Endothelial cell of umbilical vein (primary cell): ENCODE results near the gene METTL6. TPM values are rescaled to one million over a fixed set of nuclear protein-coding genes. Genes with fewer than 3 reads are reported as not detected.

Experiments used
- BruUV-seq: library from RNA; stranded (reverse); fragments of 400-500 nt; replicated peaks from 2 replicates; lab custom pipeline; 2021; lab: Mats Ljungman, UMichigan
- CTCF ChIA-PET: fragments of 300-600, 350-600 bp; sonication (Branson Sonifier 250); formaldehyde crosslinking; loops from one replicate; lab custom pipeline; 2021; ENCODE audit warnings: antibody characterized with exemption, inconsistent platforms; lab: Charles Lee
- POLR2A ChIA-PET: fragments of 300-600, 350-600 bp; sonication (Branson Sonifier 250); formaldehyde crosslinking; loops from one replicate; lab custom pipeline; 2021; ENCODE audit warnings: antibody characterized with exemption, inconsistent platforms; lab: Charles Lee
- DNase-seq: peaks from one replicate; pipeline ENCODE4 v3.0.0-alpha.2; 2011; ENCODE audit warnings: low read depth, low spot score
- FAIRE-seq: peaks from 2 replicates; lab custom pipeline; 2011; peaks lifted over from hg19 to GRCh38; lab: Jason Lieb, UNC
- H2AFZ ChIP-seq: 2 replicates; pipeline ENCODE4 v1.6.0; 2012; ENCODE audit warnings: low read depth, low read length, control low read depth, inconsistent platforms
- H3K27ac ChIP-seq: 2 replicates; pipeline ENCODE4 v1.5.1; 2011; ENCODE audit warnings: low read depth, mild to moderate bottlenecking, control low read depth, low read length, moderate library complexity; ENCODE audit not compliant: insufficient read depth
- H3K27me3 ChIP-seq, 2 experiments: 2 replicates each; pipeline versions ENCODE4 v1.6.0 to v1.6.1; 2011; ENCODE audit warnings: low read length in 2 of 2, mixed read lengths in 1 of 2; ENCODE audit not compliant: control insufficient read depth in 2 of 2, insufficient read depth in 2 of 2
- H3K36me3 ChIP-seq, 2 experiments: 2 replicates in 1 of 2; 3 replicates in 1 of 2; pipeline ENCODE4 v1.5.1; 2011; ENCODE audit warnings: low read length in 2 of 2, mild to moderate bottlenecking in 1 of 2, moderate library complexity in 1 of 2; ENCODE audit not compliant: control insufficient read depth in 2 of 2, insufficient read depth in 2 of 2; ENCODE audit errors: extremely low read depth in 1 of 2
- H3K4me1 ChIP-seq: 3 replicates; pipeline ENCODE4 v1.5.1; 2011; ENCODE audit warnings: mild to moderate bottlenecking, low read length; ENCODE audit not compliant: control insufficient read depth, insufficient read depth; ENCODE audit errors: extremely low read depth
- H3K4me2 ChIP-seq: 2 replicates; pipeline ENCODE4 v1.6.1; 2011; ENCODE audit warnings: low read length, control low read depth, mixed read lengths; ENCODE audit not compliant: insufficient read depth
- H3K4me3 ChIP-seq, 3 experiments: fragments of 200-600 bp in 1 of 3; sonication (generic), shearing (Covaris generic) in 1 of 3; replicated peaks in 1 of 3; 2 replicates each; pipeline ENCODE4 v1.5.1; 2011 to 2016; ENCODE audit warnings: control low read depth in 3 of 3, low read length in 3 of 3, mild to moderate bottlenecking in 2 of 3, inconsistent platforms in 1 of 3, low read depth in 1 of 3, moderate library complexity in 1 of 3; ENCODE audit not compliant: insufficient read depth in 1 of 3
- H3K79me2 ChIP-seq: 2 replicates; pipeline ENCODE4 v1.6.0; 2012; ENCODE audit warnings: low read length, inconsistent platforms; ENCODE audit not compliant: control insufficient read depth, insufficient read depth
- H3K9ac ChIP-seq: replicated peaks from 2 replicates; pipeline ENCODE3; 2011; ENCODE audit warnings: low read length, control low read depth; ENCODE audit not compliant: insufficient read depth; ENCODE audit errors: extremely low read depth
- H3K9me1 ChIP-seq: replicated peaks from 3 replicates; pipeline ENCODE4 v1.6.0; 2011; ENCODE audit warnings: mild to moderate bottlenecking, low read length; ENCODE audit not compliant: control insufficient read depth, insufficient read depth; ENCODE audit errors: extremely low read depth
- H3K9me3 ChIP-seq: replicated peaks from 2 replicates; pipeline ENCODE4 v1.5.1; 2012; ENCODE audit warnings: low read length, inconsistent platforms; ENCODE audit not compliant: control insufficient read depth, insufficient read depth
- H4K20me1 ChIP-seq: replicated peaks from 2 replicates; pipeline ENCODE3; 2011; ENCODE audit warnings: mild to moderate bottlenecking, low read length; ENCODE audit not compliant: control insufficient read depth, insufficient read depth; ENCODE audit errors: extremely low read depth
- CTCF ChIP-seq, 2 donors: IDR thresholded peaks; 1 replicate in 1 of 2; 2 replicates in 1 of 2; pipeline ENCODE4 v1.5.1; 2011; ENCODE audit warnings: low read length in 2 of 2, mild to moderate bottlenecking in 2 of 2, moderate library complexity in 2 of 2, control low read depth in 1 of 2, inconsistent platforms in 1 of 2, low read depth in 1 of 2; ENCODE audit not compliant: insufficient read depth in 1 of 2; ENCODE audit errors: extremely low read depth in 1 of 2
- EZH2 ChIP-seq: IDR thresholded peaks from 2 replicates; pipeline ENCODE4 v1.6.1; 2012; ENCODE audit warnings: borderline replicate concordance, low read depth, mild to moderate bottlenecking, moderate library complexity, low read length, inconsistent platforms; ENCODE audit not compliant: severe bottlenecking
- FOS ChIP-seq: IDR thresholded peaks from 2 replicates; pipeline ENCODE4 v1.6.1; 2011; ENCODE audit warnings: mild to moderate bottlenecking, low read length, moderate library complexity, borderline replicate concordance; ENCODE audit not compliant: insufficient read depth
- GATA2 ChIP-seq: IDR thresholded peaks from 2 replicates; pipeline ENCODE4 v1.7.0; 2011; ENCODE audit warnings: low read depth, mild to moderate bottlenecking, moderate library complexity, mixed read lengths, low read length; ENCODE audit not compliant: insufficient read length, insufficient read depth
- JUN ChIP-seq: IDR thresholded peaks from 2 replicates; pipeline ENCODE4 v1.6.1; 2011; ENCODE audit warnings: borderline replicate concordance, low read depth; ENCODE audit not compliant: insufficient read length, insufficient read depth
- MYC ChIP-seq: IDR thresholded peaks from one replicate; pipeline ENCODE4 v1.6.1; 2011; ENCODE audit warnings: mild to moderate bottlenecking, low read depth, low read length
- POLR2A ChIP-seq: IDR thresholded peaks from 2 replicates; pipeline ENCODE4 v1.6.1; 2012; ENCODE audit warnings: low read depth, mild to moderate bottlenecking, control low read depth, low read length
- POLR2AphosphoS5 ChIP-seq: IDR thresholded peaks from 2 replicates; pipeline ENCODE4 v1.6.1; 2012; ENCODE audit warnings: low read depth, mild to moderate bottlenecking, control low read depth, low read length, moderate library complexity; ENCODE audit not compliant: insufficient read depth
- dilution Hi-C: fragments of 300-500 bp; cut with MboI; formaldehyde crosslinking; loops from one replicate; pipeline ENCODE4 v1.15.0; 2019; ENCODE audit warnings: low sequenced_read_pairs; ENCODE audit not compliant: extremely low pct_ligation_motif_present
- intact Hi-C: fragments of 100-400 bp; cut with micrococcal nuclease; formaldehyde crosslinking; loops from one replicate; pipeline ENCODE4 v1.10.0; 2022
- polyA plus RNA-seq, 4 experiments: library from polyadenylated mRNA; depleted of rRNA in 3 of 4; stranded (reverse) in 3 of 4; unstranded in 1 of 4; fragments of >200 nt; gene quantifications; 2 replicates each; pipeline versions ENCODE4 v1.2.1 to v1.2.3, GENCODE V29; 2011 to 2012; ENCODE audit warnings: missing spikeins in 1 of 4
- total RNA-seq: library from RNA; stranded (reverse); gene quantifications from 2 replicates; pipeline ENCODE4 v1.2.3, GENCODE V29; 2021
- TF ChIP-seq, protein P1 (sequence below): IDR thresholded peaks from 2 replicates; pipeline ENCODE4 v1.6.1; 2011; ENCODE audit not compliant: insufficient read depth, insufficient read length

The METTL6 gene
- total and polyA plus RNA-seq, 2 donors (not counting 3 experiments of a cell fraction or from before 2014, with no cell fraction given): 12.7 to 19.5 TPM

DNA sequence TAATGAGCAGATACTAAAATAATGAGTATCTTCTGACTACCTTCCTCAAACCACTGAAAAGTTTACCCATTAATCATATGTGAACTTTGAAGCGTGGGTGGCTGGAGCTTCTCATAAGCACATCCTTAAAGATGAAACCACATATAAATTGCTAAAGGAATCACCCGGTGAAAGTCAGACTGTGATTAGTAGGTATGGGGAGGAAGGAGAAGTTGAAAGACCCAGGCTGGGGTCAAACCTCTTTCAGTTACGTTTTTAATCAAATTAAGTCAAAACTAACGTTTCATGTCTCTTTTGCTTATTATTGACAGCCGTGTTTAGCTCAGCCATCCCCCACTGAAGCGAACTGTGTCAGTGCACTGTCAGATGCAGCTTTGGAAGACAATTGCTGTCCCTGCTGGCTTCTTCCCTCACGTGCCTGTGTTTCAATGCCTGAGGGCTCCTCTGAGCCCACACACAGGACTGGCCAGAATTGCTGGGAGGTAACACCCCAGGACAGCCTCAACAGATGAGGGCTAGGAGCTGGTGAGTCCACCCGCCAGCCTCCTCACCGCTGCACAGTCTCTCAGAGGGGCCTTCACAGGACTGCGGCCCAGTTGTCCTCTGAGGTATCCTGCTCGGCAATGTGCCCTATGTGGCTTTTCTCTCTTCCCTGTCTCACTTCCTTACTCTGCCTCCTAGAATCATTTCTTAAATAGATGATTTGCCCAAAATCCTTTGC, 65.7 kb downstream of the METTL6 start:
- intact Hi-C loops (no loop called here), dilution Hi-C loops (no loop called here)
- POLR2A ChIA-PET: interaction anchor here (0.7 kb wide), 1 partner anchor 14 kb away, joined by 3 read pairs; no protein-coding TSS in a partner anchor
- TF ChIP-seq MYC: no peak
- no peak for TF ChIP-seq POLR2AphosphoS5
- TF ChIP-seq JUN: no peak
- TF ChIP-seq CTCF (IDR thresholded peaks at IDR 0.05; ENCODE audit: extremely low read depth in 1 of 2, insufficient read depth in 1 of 2, low read depth in 1 of 2, low read length in 2 of 2): no peak
- no peak for TF ChIP-seq EZH2
- no peak for TF ChIP-seq FOS
- TF ChIP-seq GATA2: no peak
- TF ChIP-seq, protein P1, sequence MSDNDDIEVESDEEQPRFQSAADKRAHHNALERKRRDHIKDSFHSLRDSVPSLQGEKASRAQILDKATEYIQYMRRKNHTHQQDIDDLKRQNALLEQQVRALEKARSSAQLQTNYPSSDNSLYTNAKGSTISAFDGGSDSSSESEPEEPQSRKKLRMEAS: no peak
- TF ChIP-seq POLR2A: no peak
- H3K4me1 ChIP-seq: peaks cover 12% of the 10 kb centered on the region
- no peaks in the 10 kb centered on the region for H3K36me3 ChIP-seq
- no peaks in the 10 kb centered on the region for H3K9me1 ChIP-seq
- no peak overlapping the region for H3K4me3 ChIP-seq
- no peaks in the 10 kb centered on the region for H3K27me3 ChIP-seq
- BruUV-seq: no TSS peak
- no peak overlapping the region for H3K4me2 ChIP-seq
- no peaks in the 10 kb centered on the region for H3K79me2 ChIP-seq
- CTCF ChIA-PET: interaction anchor here (0.8 to 1.6 kb wide), 2 partner anchors 44 to 94 kb away, joined by 4 to 8 read pairs; no protein-coding TSS in a partner anchor
- no peak overlapping the region for H3K27ac ChIP-seq
- FAIRE-seq (no peak), DNase-seq (no peak)
- H4K20me1 ChIP-seq: no peaks in the 10 kb centered on the region
- H3K9ac ChIP-seq: no peak overlapping the region
- H2AFZ ChIP-seq: no peak overlapping the region
- no peaks in the 10 kb centered on the region for H3K9me3 ChIP-seq
